Activated T-cell treated with anti-CD3 and anti-CD28 coated beads for 1 hour (primary cell): Measurements from ENCODE around the gene SDK1.

ENCODE experiments used
- DNase-seq: peaks from one replicate; pipeline ENCODE4 v3.0.0-alpha.2; 2020; ENCODE audit warnings: low read depth

The SDK1 gene

DNA sequence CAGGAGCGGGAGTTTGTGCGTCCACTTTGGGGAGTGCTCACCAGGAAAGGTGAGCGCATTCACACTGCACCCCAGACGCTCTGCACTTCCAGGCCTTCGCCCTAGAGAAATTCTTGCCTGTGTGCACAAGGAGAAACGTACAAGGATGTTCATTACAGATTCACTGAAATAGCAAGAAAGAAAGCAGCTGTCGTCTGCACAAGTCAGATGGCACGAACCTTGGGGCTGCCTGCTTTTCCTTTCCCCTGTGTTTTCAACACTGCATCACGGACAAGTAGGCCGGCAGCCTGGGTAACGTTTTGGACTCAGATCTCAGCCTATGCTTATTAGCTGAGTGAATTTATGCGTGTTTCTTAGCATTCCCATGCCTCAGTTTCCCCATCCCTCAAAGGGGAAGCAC is 834.2 kb downstream of the SDK1 start:
- no peak for DNase-seq

- DNase-seq: no peak
Observed at GRCh38 chr7:4136036-4136435, 835.0 kb downstream of the SDK1 start.

DNA sequence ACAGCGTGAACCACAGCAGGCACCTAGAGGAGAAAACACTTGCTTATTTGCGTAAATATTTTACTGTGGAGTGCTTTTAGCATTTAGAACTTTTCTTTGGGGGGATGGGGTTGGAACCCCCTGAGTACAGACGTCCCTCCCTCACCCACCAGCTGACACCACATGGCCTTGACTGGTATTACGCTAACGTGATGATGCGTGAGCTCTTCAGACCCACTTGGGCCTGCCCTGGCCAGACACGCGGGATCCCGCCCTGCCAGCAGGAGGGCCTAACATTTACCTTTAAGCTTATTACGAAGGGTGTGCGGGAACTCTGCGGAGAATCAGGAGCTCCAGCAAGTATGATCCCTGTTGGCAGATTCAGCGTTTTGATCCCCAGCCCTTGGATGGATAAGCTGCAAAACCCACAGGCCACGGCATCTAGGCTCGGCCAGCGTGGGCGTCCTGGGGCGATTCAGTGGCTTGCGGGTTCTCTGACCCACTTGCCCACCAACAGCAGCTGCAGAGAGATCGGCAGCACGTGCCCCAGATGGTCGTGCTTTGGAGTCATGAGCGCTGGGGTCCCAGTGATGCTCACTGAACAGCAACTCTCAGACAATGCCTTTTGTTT is 835.6 kb downstream of the SDK1 start:
- DNase-seq: no peak

GRCh38 chr7:4137552-4137951 is 836.5 kb downstream of the SDK1 start:
- no peak for DNase-seq

GRCh38 chr7:4138866-4139265 is 837.8 kb downstream of the SDK1 start:
- no peak for DNase-seq

DNA sequence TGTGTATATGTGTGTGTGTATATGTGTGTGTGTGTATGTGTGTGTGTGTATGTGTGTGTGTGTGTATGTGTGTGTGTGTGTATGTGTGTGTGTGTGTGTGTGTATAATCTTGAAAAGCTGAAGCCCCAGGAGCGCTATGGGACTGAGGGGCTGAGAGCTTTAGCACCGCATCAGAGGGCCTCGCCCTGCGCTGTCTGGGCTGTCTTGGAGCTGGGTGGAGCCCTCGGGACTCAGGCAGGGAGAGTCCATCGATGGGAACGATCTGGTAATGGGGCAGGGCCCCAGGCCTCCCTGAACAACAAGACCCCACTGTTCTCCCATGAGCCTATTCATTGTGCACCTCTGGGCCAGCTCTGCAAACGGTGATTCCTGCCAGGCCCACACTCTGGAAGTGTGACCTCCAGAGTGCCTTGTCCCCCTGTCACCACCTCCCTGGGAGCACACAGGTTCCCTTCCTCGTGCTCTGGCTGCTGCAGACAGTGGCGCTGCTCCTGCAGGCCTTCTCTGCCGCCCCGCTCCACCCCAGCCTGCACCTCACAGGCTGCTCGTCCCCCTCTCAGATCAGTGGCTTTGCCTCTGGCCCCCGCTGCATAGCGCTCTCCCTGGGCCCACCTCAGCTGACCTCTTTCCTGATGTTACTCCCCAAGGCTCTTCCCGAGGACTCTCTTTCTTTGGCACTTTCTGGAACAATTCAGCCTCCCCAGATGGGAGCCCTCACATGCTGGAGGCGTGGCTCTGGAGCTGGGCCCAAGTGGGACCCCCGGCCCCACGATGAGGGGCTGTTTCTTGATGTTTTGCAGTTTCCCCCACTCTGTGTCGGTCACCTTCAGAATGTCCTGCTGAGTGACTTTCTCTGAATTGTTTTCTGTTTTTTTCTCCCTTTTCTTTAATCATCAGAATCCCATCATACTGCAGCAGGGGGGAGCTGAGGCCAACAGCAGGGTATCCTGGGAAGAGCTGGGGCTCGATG is 838.9 kb downstream of the SDK1 start:
- no peak for DNase-seq

DNA sequence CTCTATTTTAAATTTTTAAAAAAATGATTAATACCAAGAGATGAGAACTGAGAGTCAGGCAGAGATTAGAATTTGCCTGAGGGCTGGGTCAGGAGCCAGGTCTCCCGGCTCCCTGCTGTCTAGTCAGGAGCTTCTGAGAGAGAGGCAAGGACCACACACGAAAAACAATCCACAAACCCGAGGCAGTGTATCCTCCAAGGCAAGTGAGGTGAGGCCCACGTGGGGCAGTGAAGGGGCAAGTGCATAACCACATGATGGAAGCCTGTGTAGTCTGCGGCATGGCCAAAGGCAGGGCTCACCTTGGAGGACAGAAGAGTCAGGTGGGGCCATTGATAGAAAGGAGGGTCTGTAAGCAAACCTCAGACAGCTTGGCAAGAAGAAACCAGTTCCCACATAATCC is 839.9 kb downstream of the SDK1 start:
- no peak for DNase-seq

GRCh38 chr7:4143006-4143405 is 842.0 kb downstream of the SDK1 start:
- no peak for DNase-seq

DNA sequence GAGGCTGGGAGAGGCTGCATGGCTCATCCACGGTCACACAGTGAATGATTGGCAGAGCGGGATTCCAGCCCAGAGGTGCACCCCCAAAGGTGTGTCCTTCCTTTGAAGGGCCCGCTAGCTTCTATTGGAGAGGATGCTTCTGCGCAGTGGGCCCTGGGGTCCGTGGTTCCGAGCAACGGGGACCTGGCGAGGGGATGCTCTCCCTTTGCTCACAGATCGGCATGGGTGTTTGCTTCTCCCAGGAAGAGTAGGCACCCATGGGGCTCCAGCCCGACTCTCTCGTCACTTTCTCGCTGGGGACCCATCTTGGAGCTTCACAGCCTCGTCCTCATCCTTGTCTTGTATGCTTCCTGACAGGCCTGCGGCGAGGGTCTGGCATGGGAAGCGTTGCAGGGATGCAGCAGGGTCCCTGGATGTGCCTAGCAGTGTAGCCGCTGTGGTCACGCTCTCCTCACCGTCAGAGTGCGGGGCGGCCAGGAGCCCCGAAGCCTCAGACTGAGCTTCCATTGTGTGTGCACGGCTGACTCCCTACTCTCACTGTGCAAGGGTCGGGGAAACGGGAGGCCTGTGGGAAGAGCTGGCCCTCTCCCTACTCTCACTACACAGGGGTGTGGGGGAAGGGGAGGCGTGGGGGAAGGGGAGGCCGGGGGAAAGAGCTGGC is 842.6 kb downstream of the SDK1 start:
- no peak for DNase-seq

GRCh38 chr7:4144172-4144701 is 843.2 kb downstream of the SDK1 start:
- DNase-seq: no peak

DNA sequence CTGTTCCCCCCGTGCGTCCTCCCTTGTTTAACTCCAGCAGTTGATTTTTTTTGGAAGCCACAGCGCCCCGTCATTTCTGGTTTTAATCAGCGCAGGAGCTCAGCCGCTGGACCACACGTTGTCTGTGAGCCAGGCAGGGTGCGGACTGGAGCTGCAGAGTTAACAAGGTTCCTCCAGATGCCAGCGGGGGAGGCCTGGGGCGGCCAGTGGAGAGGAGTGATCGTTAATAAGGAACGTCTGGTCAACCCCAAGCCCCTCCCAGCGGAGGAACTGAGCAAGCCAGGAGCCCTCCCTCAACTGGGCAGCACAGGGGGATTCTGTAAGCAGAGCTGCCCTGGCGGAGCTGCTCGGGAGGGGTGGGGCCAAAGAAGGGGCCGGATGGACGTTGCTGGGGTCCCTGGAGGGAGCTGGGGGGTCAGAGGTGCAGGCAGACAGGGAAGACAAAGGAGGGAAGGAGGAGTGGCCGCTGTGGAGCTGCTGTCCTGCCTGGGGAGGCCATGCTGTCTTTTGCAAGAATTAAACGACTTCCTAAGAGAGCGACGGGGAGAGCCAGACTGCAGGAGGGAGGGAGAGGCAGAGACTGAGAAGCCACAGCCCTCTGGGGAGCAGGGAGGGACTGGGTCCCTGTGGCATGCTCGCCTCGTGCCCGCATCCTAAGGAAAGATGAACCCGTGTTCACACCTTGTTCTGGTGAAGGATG is 843.9 kb downstream of the SDK1 start:
- DNase-seq: no peak

DNA sequence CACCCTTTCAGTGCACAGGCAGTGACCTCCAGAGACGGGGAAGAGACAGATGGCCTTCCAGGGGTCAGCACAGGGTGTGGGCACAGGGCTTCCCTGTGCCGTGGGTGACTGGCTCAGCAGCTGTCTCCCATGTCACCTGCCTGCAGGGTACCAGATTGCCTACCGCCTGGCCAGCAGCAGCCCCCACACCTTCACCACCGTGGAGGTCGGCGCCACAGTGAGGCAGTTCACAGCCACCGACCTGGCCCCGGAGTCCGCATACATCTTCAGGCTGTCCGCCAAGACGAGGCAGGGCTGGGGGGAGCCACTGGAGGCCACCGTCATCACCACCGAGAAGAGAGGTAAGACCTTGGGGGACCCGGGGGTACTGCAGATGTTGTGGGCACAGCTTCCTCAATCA is 844.5 kb downstream of the SDK1 start:
- no peak for DNase-seq

GRCh38 chr7:4147926-4148620 is 847.0 kb downstream of the SDK1 start:
- DNase-seq: no peak

DNA sequence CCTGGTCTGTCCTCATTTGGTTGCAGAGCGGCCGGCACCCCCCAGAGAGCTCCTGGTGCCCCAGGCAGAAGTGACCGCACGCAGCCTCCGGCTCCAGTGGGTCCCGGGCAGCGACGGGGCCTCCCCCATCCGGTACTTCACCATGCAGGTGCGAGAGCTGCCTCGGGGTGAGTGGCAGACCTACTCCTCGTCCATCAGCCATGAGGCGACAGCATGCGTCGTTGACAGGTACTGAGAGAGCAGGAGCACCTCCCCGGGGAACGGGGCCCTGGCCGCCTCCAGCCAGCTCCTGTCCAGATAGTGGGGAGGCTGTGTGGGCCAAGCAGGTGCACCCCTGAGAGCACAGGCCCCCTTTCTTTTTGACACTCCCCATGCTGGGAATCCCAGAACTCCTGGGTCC is 848.2 kb downstream of the SDK1 start:
- no peak for DNase-seq

DNA sequence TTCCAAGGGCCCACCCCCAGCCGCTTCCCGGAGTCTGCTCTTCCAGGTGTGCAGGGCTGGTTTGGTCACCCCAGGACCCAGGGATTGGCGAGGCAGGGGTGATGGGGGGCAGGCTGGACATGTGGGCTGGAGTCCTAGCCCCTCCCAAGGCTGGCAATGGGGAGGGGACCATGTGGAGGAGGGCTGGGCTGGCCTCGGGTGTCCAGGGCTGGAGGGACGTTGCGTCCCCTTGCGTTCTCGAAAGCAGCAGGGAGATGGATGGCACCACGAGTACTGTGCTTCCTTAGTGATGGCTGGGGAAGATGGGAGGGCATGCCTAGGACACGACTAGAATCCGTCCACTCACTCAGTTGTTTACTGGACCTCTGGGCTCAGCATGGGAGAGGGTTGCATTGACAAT is 848.6 kb downstream of the SDK1 start:
- no peak for DNase-seq

DNA sequence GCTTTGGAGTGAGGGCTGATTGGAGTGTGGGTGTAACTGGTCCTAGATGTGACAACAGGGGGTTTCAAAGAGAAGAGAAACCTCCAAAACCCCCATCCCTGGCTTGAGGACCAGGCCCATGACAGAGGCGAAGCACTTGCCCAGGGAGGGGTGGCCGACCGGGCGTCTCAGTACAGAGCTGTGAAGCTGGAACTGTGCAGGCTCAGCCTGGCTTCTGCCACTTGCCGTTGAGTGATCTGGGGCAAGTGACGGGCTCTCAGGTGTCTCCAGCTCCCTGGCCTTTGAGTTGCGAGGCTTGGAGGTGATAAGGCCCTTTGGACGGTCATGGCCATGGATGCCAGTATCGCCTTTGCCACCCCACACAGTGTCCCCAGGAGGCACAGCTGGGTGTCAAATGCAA is 849.7 kb downstream of the SDK1 start:
- no peak for DNase-seq

- no peak for DNase-seq
Observed at GRCh38 chr7:4151524-4151923, 850.5 kb downstream of the SDK1 start.

- no peak for DNase-seq
Observed at GRCh38 chr7:4151926-4152549, 851.0 kb downstream of the SDK1 start.

GRCh38 chr7:4154882-4155535 is 854.0 kb downstream of the SDK1 start:
- no peak for DNase-seq

- no peak for DNase-seq
Observed at GRCh38 chr7:4156190-4156589, 855.1 kb downstream of the SDK1 start.

DNA sequence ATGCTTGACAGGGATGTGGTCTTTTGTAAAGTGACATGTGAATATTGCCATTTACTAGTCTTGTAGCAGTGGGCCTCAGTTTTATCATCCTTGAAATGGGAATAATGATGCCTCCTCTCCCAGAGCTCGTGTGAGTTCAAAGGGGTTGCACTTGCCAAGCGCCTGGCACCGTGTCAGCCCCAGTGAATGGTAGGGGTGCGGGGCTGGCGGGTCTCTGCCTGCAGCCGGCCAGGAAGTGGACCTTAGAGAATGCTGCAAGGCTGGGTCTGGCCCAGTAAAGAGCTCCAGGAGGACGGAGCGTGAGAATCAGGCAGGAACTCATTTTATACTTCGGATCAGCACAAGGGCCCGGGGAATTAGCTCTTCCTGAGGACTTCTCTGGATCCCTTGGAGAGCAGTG is 856.6 kb downstream of the SDK1 start:
- DNase-seq: no peak
